ENCODE results near the gene KAT2B.
A peak's percentile ranks its signal among the peaks of the same experiment; 100 is the strongest.

KAT2B gene

DNA sequence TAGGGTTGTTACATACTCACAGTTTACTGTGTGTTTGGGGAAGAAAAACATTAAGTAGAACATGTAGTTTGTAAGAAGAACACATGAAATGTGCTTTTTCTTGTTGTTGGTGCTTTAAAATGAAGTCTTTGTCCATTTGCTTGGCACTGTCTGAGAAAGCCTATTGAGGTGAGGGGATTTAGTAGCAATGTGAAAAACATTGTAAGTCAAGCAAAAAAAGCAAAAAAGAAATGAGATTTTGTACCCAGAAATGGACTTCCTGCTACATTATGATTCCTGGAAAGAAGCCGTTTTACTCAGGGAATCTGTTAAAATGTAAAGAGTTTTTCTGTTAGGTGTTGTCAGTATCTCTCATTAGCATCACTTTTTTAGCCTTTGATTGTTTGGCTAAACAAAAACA is 59.9 kb downstream of the KAT2B start:
- TF ChIP-seq CTCF (IDR thresholded peaks at IDR 0.05; ENCODE audit: borderline replicate concordance, control extremely low read depth, extremely low read depth, insufficient read depth, missing control alignments), result no peak
- in situ Hi-C loops (cut with MboI; ENCODE audit: low sequenced_read_pairs, unreplicated experiment), result no loop called here
- DNase-seq (ENCODE audit: low spot score), result no peak

DNA sequence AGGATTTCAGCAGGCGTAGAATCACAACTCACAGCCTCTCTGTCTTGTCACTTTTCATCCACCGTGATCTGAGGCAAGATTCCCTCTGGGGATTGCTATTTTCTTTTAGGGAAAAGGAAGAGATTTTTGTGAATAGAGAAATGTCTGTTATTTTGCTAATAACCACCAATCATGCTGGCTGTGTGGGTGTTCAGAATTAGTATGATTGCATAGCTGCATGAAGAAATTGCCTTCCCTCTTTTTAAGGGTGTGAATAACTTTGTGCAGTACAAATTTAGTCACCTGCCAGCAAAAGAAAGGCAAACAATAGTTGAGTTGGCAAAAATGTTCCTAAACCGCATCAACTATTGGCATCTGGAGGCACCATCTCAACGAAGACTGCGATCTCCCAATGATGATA is 60.8 kb downstream of the KAT2B start:
- in situ Hi-C loops (cut with MboI; ENCODE audit: low sequenced_read_pairs, unreplicated experiment), result no loop called here
- DNase-seq (ENCODE audit: low spot score), result no peak

DNA sequence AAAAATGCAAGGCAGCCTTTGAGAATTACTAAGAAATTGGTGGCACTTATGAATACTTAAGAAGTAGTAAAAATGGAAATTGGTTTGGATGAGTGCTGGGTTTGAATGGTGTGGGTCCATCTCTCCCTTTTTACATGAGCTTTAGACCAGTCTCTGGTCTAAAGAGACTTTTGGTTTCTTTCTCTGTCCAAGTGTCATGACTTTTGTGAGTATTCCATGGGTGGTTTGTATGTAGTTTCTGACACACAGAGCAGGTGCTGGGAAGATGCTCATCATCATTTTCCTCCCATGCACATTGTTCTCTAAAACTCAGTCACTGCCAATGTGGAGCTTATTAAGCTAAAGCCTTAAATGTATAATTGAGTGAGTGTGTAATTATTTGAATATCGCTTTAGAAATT is 63.5 kb downstream of the KAT2B start:
- in situ Hi-C loops (cut with MboI; ENCODE audit: low sequenced_read_pairs, unreplicated experiment), result no loop called here
- TF ChIP-seq CTCF (IDR thresholded peaks at IDR 0.05; ENCODE audit: borderline replicate concordance, control extremely low read depth, extremely low read depth, insufficient read depth, missing control alignments), result no peak

More for the DNA sequence above, 60.8 kb downstream of the KAT2B start:
- TF ChIP-seq CTCF (IDR thresholded peaks at IDR 0.05; ENCODE audit: borderline replicate concordance, control extremely low read depth, extremely low read depth, insufficient read depth, missing control alignments), result no peak

DNA sequence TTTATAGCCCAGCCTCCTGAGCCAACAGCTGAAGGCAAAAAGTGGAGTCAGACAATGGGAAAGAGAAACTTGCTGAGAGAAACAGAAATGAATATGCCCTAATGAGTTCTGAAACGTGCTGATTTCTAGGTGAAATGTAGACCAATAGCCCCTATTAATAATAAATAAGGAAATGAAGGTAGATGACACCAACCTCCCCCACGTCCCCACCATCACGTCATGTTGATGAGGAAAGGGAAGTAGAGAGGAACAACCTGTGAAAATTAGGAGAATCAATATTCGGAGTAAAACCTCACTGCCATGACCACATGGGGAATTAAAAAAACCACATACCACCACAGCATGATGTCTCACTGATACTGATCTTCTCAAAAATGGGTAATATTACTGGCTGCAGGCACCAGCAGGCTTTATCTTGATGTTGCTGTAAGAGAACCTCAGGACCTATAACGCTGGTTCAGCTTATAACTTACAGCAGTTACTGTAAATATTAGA is 64.0 kb downstream of the KAT2B start:
- DNase-seq (ENCODE audit: low spot score), result peak; percentile 14
- no peak for TF ChIP-seq CTCF (IDR thresholded peaks at IDR 0.05; ENCODE audit: borderline replicate concordance, control extremely low read depth, extremely low read depth, insufficient read depth, missing control alignments)
- in situ Hi-C loops (cut with MboI; ENCODE audit: low sequenced_read_pairs, unreplicated experiment), result no loop called here

More for the DNA sequence above, 63.5 kb downstream of the KAT2B start:
- no peak for DNase-seq (ENCODE audit: low spot score)

DNA sequence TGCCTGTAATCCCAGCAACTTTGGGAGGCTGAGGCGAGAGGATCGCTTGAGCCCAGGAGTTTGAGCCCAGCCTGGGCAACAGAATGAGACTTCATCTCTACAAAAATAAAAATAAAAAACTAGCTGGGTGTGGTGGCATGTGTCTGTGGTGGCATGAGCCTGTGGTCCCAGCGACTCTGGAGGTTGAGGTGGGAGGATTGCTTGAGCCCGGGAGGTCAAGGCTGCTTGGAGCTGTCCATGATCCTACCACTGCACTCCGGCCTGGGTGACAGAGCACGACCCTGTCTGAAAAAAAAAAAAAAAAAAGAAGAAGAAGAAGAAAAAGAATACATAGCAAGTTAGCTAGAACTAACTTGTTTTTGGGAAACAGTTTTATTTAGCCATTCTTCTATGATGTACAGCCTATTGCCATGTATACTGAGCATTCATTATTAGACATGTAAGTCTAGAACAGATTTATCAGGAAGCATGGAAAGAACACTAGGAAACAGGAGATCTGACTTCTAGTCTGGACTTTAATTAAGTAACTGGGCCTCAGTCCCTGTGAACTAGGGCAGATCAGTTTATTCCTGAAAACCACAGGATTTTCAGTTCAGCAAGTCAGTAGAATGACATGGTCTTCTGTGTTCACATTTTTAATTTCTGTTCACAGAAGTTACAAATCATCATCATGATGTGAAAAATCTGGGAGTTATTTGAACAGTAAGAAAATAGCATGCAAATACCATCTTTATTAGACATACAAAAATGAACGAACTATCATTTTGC is 65.5 kb downstream of the KAT2B start:
- DNase-seq (ENCODE audit: low spot score), result no peak

GRCh38 chr3:20107722-20108121 is 67.5 kb downstream of the KAT2B start:
- no peak for DNase-seq (ENCODE audit: low spot score)
- in situ Hi-C loops (cut with MboI; ENCODE audit: low sequenced_read_pairs, unreplicated experiment), result no loop called here
- TF ChIP-seq CTCF (IDR thresholded peaks at IDR 0.05; ENCODE audit: borderline replicate concordance, control extremely low read depth, extremely low read depth, insufficient read depth, missing control alignments), result no peak

More for the DNA sequence above, 65.5 kb downstream of the KAT2B start:
- no peak for TF ChIP-seq CTCF (IDR thresholded peaks at IDR 0.05; ENCODE audit: borderline replicate concordance, control extremely low read depth, extremely low read depth, insufficient read depth, missing control alignments)
- in situ Hi-C loops (cut with MboI; ENCODE audit: low sequenced_read_pairs, unreplicated experiment), result no loop called here

Measured in GM13976 (cell line).